HT1080 (cell line): Measurements from ENCODE around the gene ARL9. TPM values are rescaled to one million over a fixed set of nuclear protein-coding genes. Genes with fewer than 3 reads are reported as not detected.

Source experiments
- DNase-seq: peaks from one replicate; pipeline ENCODE4 v3.0.0-alpha.2; 2015; ENCODE audit warnings: low read depth
- total RNA-seq: library from RNA; depleted of rRNA; stranded (reverse); fragments of >200 nt; shearing (Covaris generic); gene quantifications from 2 replicates; pipeline ENCODE4 v1.2.3, GENCODE V29; 2014; rRNA removed

Gene ARL9
- total RNA-seq, 1 experiment from 2014 or later, result not detected

DNA sequence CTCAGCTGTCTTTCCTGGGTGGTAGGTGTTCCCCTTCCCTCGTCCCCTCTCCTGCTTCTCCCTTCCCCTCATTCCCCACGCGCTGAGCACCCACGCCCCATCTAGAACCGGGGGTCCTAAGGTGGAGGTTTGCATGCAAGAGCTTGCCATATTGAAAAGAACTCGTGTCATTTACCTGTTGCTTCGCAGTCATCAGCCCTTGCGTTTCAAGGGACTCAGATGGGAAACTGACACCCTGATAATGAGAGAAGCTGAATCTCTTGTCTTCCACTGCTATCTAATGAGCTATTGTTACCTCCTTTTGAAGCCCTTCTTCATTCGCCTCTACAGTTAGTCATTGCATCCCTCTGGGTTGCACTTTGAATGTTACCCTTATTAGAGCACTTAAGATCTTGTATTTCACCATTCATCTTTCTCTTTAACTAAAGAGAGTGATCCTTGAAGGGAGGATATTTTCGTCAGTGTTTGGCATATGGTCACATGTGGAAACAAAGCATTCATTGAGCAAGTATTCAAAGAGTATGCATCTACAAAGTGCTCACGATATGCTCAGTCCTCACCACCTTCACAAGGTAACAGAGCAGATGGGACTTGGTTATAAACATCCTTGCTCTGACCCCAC lies 25.7 kb downstream of the ARL9 start:
- DNase-seq, result no peak

DNA sequence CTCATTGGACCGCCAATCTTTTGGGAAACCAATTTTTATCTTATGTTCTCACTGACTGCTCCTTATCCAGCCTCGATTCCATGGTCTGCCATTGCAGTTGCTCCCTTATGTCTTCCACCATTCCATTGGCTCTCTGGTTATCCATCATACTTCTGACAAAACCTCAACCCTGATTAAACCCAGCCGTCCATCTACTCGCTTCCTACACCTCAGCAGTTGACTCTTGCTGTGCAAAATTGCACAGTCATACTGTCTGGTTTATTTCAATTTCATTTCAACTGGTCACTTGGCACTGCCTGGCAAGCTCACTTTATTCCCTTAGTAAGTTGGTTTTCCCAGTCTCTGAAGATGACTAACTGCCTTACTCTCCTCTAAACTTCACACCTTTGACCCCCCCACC lies 26.2 kb downstream of the ARL9 start:
- DNase-seq, result no peak

DNA sequence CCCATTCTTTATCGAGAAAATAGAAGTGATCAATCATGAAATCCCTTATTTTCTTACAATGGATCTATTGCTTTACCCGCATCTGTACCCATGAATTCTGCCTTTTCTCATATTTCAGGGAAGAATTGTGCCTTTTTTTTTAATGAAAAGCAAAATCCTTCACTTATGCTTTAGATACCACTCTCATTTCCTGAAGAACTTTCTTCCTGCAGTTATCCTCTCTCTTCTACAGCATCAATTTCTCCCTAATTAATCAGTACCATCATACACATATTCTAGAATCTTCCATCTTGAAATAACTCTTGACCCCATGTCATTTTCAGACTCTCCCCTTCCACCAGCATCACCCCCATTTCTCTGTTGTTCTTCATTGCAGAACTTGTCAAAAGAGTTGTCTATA lies 26.6 kb downstream of the ARL9 start:
- DNase-seq, result no peak

GRCh38 chr4:56535915-56536314 lies 30.3 kb downstream of the ARL9 start:
- DNase-seq, result no peak

DNA sequence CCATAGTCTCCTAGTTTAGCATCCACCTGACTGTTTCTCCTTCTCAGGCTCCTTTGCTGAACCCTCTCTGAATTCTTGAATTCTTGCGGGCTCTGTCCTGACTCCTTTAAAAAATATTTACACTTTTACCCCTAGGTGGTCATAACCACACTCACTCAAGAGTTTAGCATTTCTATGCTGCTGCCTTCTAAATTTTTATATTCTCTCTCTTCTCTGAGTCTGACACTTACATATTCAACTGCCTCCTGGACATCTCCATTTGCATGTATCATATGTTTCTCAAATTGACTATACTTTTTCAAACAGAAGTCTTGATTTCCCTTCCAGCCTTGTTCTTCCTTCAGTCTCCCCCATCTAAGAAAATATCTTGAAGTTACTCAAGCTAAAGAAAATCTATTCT lies 31.6 kb downstream of the ARL9 start:
- no peak for DNase-seq

DNA sequence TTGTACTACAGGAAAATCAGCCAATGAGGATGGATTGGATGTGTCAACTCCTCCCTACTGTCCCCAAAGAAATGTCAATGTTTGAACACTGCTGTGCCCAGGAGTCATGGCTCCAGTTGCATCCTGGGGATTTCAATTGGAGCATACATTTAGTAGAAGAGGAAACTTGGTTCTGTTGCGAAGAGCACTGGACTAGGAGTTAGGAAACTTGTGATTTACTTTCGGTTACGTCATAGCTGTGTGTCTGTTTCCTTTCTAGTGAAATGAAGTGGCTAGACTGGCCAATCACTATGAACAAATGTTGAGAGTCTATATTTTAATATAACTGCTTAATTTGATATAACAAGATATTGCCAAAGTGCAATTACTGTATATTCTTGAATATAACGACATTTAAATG lies 35.2 kb downstream of the ARL9 start:
- DNase-seq, result no peak

DNA sequence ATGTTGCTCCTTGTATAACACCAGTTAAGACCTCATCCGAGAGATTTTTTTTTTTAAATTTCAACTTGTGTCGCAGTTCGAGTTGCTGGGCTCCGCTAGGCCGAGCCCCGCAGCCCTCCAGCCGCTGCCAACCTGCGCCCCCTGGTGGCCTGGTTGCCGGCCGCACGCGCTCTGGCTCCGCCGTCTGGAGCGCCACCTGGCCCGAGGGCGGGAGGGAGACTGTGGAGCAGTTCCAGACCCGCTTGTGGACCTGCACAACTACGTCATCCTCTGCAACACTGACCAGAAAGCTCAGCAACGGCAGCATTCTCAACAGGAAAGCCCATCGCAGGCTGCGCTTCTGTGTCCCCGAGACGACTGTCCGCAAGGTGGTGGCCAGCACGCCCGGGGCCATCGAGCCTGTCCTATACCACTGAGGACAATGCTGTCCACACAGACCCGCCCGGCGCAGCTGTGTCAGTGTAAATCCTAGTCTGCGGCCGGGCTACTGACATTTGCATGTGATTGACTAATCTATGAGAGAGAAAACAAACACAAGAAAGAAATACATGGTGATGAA lies 39.1 kb downstream of the ARL9 start:
- peak; percentile 66 for DNase-seq

DNA sequence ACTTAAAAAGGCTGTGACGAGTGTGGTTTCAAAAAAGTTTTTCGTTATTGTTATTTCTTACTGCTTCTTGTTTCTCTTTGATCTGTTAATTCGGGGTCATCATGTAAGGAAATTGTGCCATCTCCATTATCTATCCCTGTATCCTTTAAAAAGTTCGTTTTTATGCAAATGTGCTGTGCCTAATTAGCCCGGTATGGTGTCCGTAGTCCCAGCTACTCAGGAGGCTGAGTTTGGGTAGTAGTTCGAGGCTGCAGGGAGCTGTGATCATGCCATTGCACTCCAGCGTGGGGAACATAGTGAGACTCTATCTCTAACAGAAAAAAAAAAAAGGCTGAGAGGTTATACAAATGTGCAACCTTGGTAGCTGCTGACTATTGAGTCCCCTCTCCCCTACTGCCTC lies 45.1 kb downstream of the ARL9 start:
- no peak for DNase-seq

- DNase-seq, result no peak
Measured at GRCh38 chr4:56551516-56551915, 45.9 kb downstream of the ARL9 start.

DNA sequence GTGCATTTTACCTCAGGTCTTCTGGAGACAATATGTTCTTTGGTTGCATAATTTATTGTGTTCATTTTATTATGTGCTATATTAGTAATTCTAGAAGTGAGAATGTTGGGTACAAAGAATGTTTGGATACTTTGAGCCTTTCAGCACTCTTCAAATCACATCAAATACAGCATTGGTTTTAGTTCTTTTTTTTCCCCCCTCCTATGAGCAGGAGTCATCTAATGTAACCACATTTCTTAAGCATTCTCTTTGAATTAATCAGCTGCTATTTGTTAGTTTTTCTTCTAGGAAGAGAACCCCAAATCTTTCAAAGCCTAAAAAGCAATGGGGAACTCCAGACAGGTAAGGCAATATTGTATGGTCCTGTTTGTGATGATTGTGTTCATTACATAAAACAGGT lies 46.7 kb downstream of the ARL9 start:
- DNase-seq, result no peak

DNA sequence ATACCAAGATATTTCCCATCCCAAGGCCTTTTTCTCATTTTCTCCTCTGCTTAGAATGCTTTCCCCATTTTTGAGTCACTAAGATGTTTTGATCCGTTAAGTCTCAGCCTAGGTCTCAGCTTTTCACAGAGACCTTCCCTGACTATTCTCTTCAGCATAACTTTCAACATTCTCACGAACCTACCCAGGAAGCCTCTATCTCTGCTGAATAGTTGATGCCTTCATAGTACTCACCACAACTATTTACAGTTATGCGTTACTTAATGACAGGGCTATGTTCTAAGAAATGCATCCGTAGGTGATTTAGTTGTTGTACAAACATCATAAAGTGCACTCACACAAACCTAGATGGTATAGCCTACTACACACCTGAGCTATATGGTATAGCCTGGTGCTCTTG lies 64.5 kb downstream of the ARL9 start:
- DNase-seq, result no peak

Other genes with a start within 250 kb of the ARL9 start
- gene AASDH, start 118.3 kb upstream of the ARL9 start, total RNA-seq, result 7.6 and 9.5 TPM in 2 replicates
- 39.7 and 41.7 TPM in 2 replicates for gene PPAT, start 70.2 kb upstream of the ARL9 start, total RNA-seq
- gene PAICS, start 69.5 kb upstream of the ARL9 start, total RNA-seq, result 121 and 144 TPM in 2 replicates
- 78.0 and 83.6 TPM in 2 replicates for gene SRP72, start 38.2 kb upstream of the ARL9 start, total RNA-seq
- not detected in 2 replicates for gene HOPX, start 175.5 kb downstream of the ARL9 start, total RNA-seq